ENCODE measurements around the gene SRSF1.

- TF ChIP-seq POLR2A (IDR thresholded peaks at IDR 0.05) (no peak), POLR2AphosphoS5 (IDR thresholded peaks at IDR 0.05; ENCODE audit: insufficient read depth in 1 of 2, low read depth in 1 of 2) (no peak)
- TF ChIP-seq, protein P1, sequence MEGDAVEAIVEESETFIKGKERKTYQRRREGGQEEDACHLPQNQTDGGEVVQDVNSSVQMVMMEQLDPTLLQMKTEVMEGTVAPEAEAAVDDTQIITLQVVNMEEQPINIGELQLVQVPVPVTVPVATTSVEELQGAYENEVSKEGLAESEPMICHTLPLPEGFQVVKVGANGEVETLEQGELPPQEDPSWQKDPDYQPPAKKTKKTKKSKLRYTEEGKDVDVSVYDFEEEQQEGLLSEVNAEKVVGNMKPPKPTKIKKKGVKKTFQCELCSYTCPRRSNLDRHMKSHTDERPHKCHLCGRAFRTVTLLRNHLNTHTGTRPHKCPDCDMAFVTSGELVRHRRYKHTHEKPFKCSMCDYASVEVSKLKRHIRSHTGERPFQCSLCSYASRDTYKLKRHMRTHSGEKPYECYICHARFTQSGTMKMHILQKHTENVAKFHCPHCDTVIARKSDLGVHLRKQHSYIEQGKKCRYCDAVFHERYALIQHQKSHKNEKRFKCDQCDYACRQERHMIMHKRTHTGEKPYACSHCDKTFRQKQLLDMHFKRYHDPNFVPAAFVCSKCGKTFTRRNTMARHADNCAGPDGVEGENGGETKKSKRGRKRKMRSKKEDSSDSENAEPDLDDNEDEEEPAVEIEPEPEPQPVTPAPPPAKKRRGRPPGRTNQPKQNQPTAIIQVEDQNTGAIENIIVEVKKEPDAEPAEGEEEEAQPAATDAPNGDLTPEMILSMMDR (IDR thresholded peaks at IDR 0.05), result no peak
These were observed 45.4 kb upstream of the SRSF1 start for GRCh38 chr17:58052407-58052806.

Data from vagina (tissue), 2 donors.